IMR-90 (cell line): ENCODE measurements around the gene ASB13. TPM values are rescaled to one million over a fixed set of nuclear protein-coding genes. Genes with fewer than 3 reads are reported as not detected.

ENCODE experiments used
- ATAC-seq: fragments of 200-7000 bp; cut with Tn5 transposase; 2 replicates; pipeline ENCODE4 v1.9.1; 2020; ENCODE audit warnings: low read depth, mild to moderate bottlenecking, moderate library complexity
- BruUV-seq: library from RNA; stranded (reverse); fragments of 400-500 nt; replicated peaks from 2 replicates; lab custom pipeline; 2021; lab: Mats Ljungman, UMichigan
- CTCF ChIA-PET: fragments of 300-600 bp; formaldehyde crosslinking; extraction: SDS; loops from one replicate; lab custom pipeline; 2021; ENCODE audit warnings: antibody characterized with exemption; lab: Yijun Ruan, JAX
- POLR2A ChIA-PET: fragments of 300-600 bp; sonication (Branson Sonifier 250); formaldehyde crosslinking; loops from one replicate; lab custom pipeline; 2022; ENCODE audit warnings: antibody characterized with exemption; ENCODE audit not compliant: unreplicated experiment; lab: Charles Lee
- DNase-seq: peaks from one replicate; pipeline ENCODE4 v3.0.0; 2013
- H2AFZ ChIP-seq: replicated peaks from 2 replicates; pipeline ENCODE3; 2013; ENCODE audit warnings: low read length, mild to moderate bottlenecking; ENCODE audit not compliant: poor library complexity
- H2AK5ac ChIP-seq: 2 replicates; pipeline ENCODE4 v1.6.1; 2013; ENCODE audit warnings: low read depth, low read length, inconsistent platforms
- H2AK9ac ChIP-seq: replicated peaks from 2 replicates; pipeline ENCODE3; 2013; ENCODE audit warnings: mild to moderate bottlenecking, low read depth, low read length, moderate library complexity; ENCODE audit not compliant: poor library complexity
- H2BK120ac ChIP-seq: 2 replicates; pipeline ENCODE4 v1.6.1; 2013; ENCODE audit warnings: low read depth, low read length, inconsistent platforms
- H2BK15ac ChIP-seq: 3 replicates; pipeline ENCODE4 v1.6.1; 2013; ENCODE audit warnings: low read depth, low read length, inconsistent platforms
- H2BK20ac ChIP-seq: 2 replicates; pipeline ENCODE4 v1.6.1; 2013; ENCODE audit warnings: low read depth, mild to moderate bottlenecking, inconsistent platforms, low read length, moderate library complexity
- H2BK5ac ChIP-seq: 2 replicates; pipeline ENCODE4 v1.6.1; 2013; ENCODE audit warnings: mild to moderate bottlenecking, low read depth, low read length, inconsistent platforms; ENCODE audit not compliant: poor library complexity, severe bottlenecking
- H3K14ac ChIP-seq: replicated peaks from 2 replicates; pipeline ENCODE4 v1.6.1; 2013; ENCODE audit warnings: low read depth, low read length, inconsistent platforms
- H3K18ac ChIP-seq: 2 replicates; pipeline ENCODE4 v1.6.1; 2013; ENCODE audit warnings: low read depth, low read length, control low read depth
- H3K23ac ChIP-seq: 2 replicates; pipeline ENCODE4 v1.6.1; 2013; ENCODE audit warnings: low read depth, low read length, inconsistent platforms
- H3K27ac ChIP-seq: 2 replicates; pipeline ENCODE4 v1.5.1; 2013; ENCODE audit warnings: mild to moderate bottlenecking, control low read depth, low read length; ENCODE audit not compliant: insufficient read depth
- H3K27me3 ChIP-seq: 2 replicates; pipeline ENCODE4 v1.6.1; 2013; ENCODE audit warnings: low read length; ENCODE audit not compliant: control insufficient read depth, insufficient read depth
- H3K36me3 ChIP-seq: 2 replicates; pipeline ENCODE4 v1.6.1; 2013; ENCODE audit warnings: low read length, mixed read lengths; ENCODE audit not compliant: control insufficient read depth, insufficient read depth
- H3K4ac ChIP-seq: 2 replicates; pipeline ENCODE4 v1.6.1; 2013; ENCODE audit warnings: low read depth, low read length, inconsistent platforms
- H3K4me1 ChIP-seq: 2 replicates; pipeline ENCODE4 v1.6.1; 2013; ENCODE audit warnings: low read length, mixed read lengths; ENCODE audit not compliant: control insufficient read depth, insufficient read depth
- H3K4me2 ChIP-seq: 2 replicates; pipeline ENCODE4 v1.6.1; 2013; ENCODE audit warnings: low read depth, mild to moderate bottlenecking, control low read depth, low read length, moderate library complexity
- H3K4me3 ChIP-seq: 2 replicates; pipeline ENCODE4 v1.5.1; 2013; ENCODE audit warnings: low read depth, mild to moderate bottlenecking, control low read depth, low read length, moderate library complexity; ENCODE audit not compliant: insufficient read depth
- H3K56ac ChIP-seq: 2 replicates; pipeline ENCODE4 v1.6.1; 2013; ENCODE audit warnings: low read length, inconsistent platforms; ENCODE audit not compliant: insufficient read depth; ENCODE audit errors: extremely low read depth
- H3K79me1 ChIP-seq, 2 experiments: 2 replicates each; pipeline ENCODE4 v1.6.1; 2013; ENCODE audit warnings: low read length in 2 of 2, inconsistent platforms in 1 of 2, low read depth in 1 of 2
- H3K9ac ChIP-seq: 2 replicates; pipeline ENCODE4 v1.6.1; 2013; ENCODE audit warnings: low read depth, low read length, control low read depth
- H3K9me1 ChIP-seq: 2 replicates; pipeline ENCODE4 v1.6.1; 2013; ENCODE audit warnings: low read length, inconsistent platforms; ENCODE audit not compliant: insufficient read depth
- H3K9me3 ChIP-seq: 2 replicates; pipeline ENCODE4 v1.6.1; 2013; ENCODE audit warnings: low read length; ENCODE audit not compliant: control insufficient read depth, insufficient read depth
- H4K20me1 ChIP-seq: 2 replicates; pipeline ENCODE4 v1.6.1; 2013; ENCODE audit warnings: low read length, inconsistent platforms; ENCODE audit not compliant: insufficient read depth
- H4K5ac ChIP-seq: 2 replicates; pipeline ENCODE4 v1.6.1; 2013; ENCODE audit warnings: mild to moderate bottlenecking, low read depth, low read length, control low read depth
- H4K8ac ChIP-seq, 2 experiments: 2 replicates each; pipeline ENCODE4 v1.6.1; 2013; ENCODE audit warnings: low read depth in 2 of 2, low read length in 2 of 2, control low read depth in 1 of 2, inconsistent platforms in 1 of 2
- H4K91ac ChIP-seq: 2 replicates; pipeline ENCODE4 v1.6.1; 2013; ENCODE audit warnings: low read depth, low read length, inconsistent platforms; ENCODE audit not compliant: insufficient read depth
- BHLHE40 ChIP-seq: fragments of 150-350 bp; IDR thresholded peaks from 2 replicates; pipeline ENCODE4 v1.6.1; 2016; ENCODE audit warnings: mild to moderate bottlenecking, low read depth, low read length
- CEBPB ChIP-seq: IDR thresholded peaks from 2 replicates; pipeline ENCODE4 v1.6.1; 2012; ENCODE audit warnings: low read depth, low read length, improper control_type of control experiment
- CHD1 ChIP-seq: IDR thresholded peaks from 2 replicates; pipeline ENCODE4 v1.6.1; 2012; ENCODE audit warnings: low read depth, low read length, improper control_type of control experiment
- CTCF ChIP-seq: conservative IDR thresholded peaks from 2 replicates; pipeline ENCODE4 v1.5.1; 2012; ENCODE audit warnings: mild to moderate bottlenecking, low read depth, low read length, improper control_type of control experiment
- ELK1 ChIP-seq: fragments of 150-350 bp; IDR thresholded peaks from 2 replicates; pipeline ENCODE4 v1.6.1; 2016; ENCODE audit warnings: low read depth, mild to moderate bottlenecking, low read length, moderate library complexity, borderline replicate concordance
- FOS ChIP-seq: fragments of 150-350 bp; IDR thresholded peaks from 2 replicates; pipeline ENCODE4 v1.6.1; 2016; ENCODE audit warnings: low read depth, low read length
- MAZ ChIP-seq: IDR thresholded peaks from 2 replicates; pipeline ENCODE4 v1.6.1; 2012; ENCODE audit warnings: low read depth, mild to moderate bottlenecking, low read length, improper control_type of control experiment, moderate library complexity, borderline replicate concordance
- MXI1 ChIP-seq: IDR thresholded peaks from 2 replicates; pipeline ENCODE4 v1.6.1; 2012; ENCODE audit warnings: low read depth, mild to moderate bottlenecking, low read length, moderate library complexity, borderline replicate concordance
- NFE2L2 ChIP-seq: fragments of 150-350 bp; IDR thresholded peaks from 2 replicates; pipeline ENCODE4 v1.6.1; 2016; ENCODE audit warnings: low read depth, mild to moderate bottlenecking, low read length
- POLR2A ChIP-seq: IDR thresholded peaks from 2 replicates; pipeline ENCODE4 v1.6.1; 2012; ENCODE audit warnings: mild to moderate bottlenecking, low read depth, low read length
- RAD21 ChIP-seq: IDR thresholded peaks from 2 replicates; pipeline ENCODE4 v1.6.1; 2012; ENCODE audit warnings: low read length, improper control_type of control experiment
- RCOR1 ChIP-seq: IDR thresholded peaks from 2 replicates; pipeline ENCODE4 v1.6.1; 2012; ENCODE audit warnings: mild to moderate bottlenecking, low read length, improper control_type of control experiment; ENCODE audit not compliant: insufficient replicate concordance
- SMC3 ChIP-seq: fragments of 150-350 bp; IDR thresholded peaks from 2 replicates; pipeline ENCODE4 v1.6.1; 2016; ENCODE audit warnings: low read depth, mild to moderate bottlenecking, antibody characterized with exemption, low read length, moderate library complexity
- USF2 ChIP-seq: fragments of 150-350 bp; IDR thresholded peaks from 2 replicates; pipeline ENCODE4 v1.6.1; 2017; ENCODE audit warnings: mild to moderate bottlenecking, antibody characterized with exemption, low read length, low read depth
- WGBS, 2 experiments: methylation state at CpG; one replicate each; pipeline versions ENCODE4 v1.1.5 to v1.1.7; 2013; ENCODE audit warnings: missing lambda C conversion rate in 2 of 2; ENCODE audit not compliant: insufficient read length in 1 of 2; ENCODE audit errors: extremely low coverage in 2 of 2; 5-methylcytosine and 5-hydroxymethylcytosine counted together
- dilution Hi-C: fragments of 300-500 bp; cut with HindIII; formaldehyde crosslinking; loops from one replicate; pipeline ENCODE4 v1.14.3; 2018; ENCODE audit warnings: low sequenced_read_pairs; ENCODE audit not compliant: unreplicated experiment
- in situ Hi-C: fragments of 300-500 bp; cut with MboI; formaldehyde crosslinking; loops from 3 replicates; pipeline ENCODE4 v1.14.3; 2019; ENCODE audit warnings: low sequenced_read_pairs, inconsistent platforms, mixed read lengths
- intact Hi-C: fragments of 100-400 bp; cut with micrococcal nuclease; formaldehyde crosslinking; loops from 2 replicates; pipeline ENCODE4 v1.10.0; 2022
- polyA plus RNA-seq, 3 experiments: library from polyadenylated mRNA; depleted of rRNA; stranded (reverse); fragments of >200 nt; gene quantifications; 2 replicates each; pipeline ENCODE4 v1.2.3, GENCODE V29; 2012; ENCODE audit warnings: low replicate concordance in 1 of 3
- total RNA-seq: library from RNA; depleted of rRNA; stranded (reverse); fragments of >200 nt; gene quantifications from 2 replicates; pipeline ENCODE4 v1.2.3, GENCODE V29; 2012

ASB13 gene
- total and polyA plus RNA-seq, 2 of the 4 experiments (the other 2 are of a cell fraction): 4.6 to 6.3 TPM

GRCh38 chr10:5648494-5649457, 17.6 kb downstream of the ASB13 start:
- H4K91ac ChIP-seq: no peak overlapping the region
- no peak overlapping the region for H3K23ac ChIP-seq
- intact Hi-C loops (no loop called here), dilution Hi-C loops (no loop called here), in situ Hi-C loops (no loop called here)
- no peaks in the 10 kb centered on the region for H3K9me3 ChIP-seq
- DNase-seq (no peak), ATAC-seq (no peak)
- no peak overlapping the region for H3K4ac ChIP-seq
- no peak overlapping the region for H3K56ac ChIP-seq
- POLR2A ChIA-PET: no interaction called here
- no peak overlapping the region for H2BK5ac ChIP-seq
- H2AFZ ChIP-seq: no peak overlapping the region
- H2BK120ac ChIP-seq: no peak overlapping the region
- CTCF ChIA-PET: no interaction called here
- no peak overlapping the region for H4K8ac ChIP-seq
- no peaks in the 10 kb centered on the region for H3K27me3 ChIP-seq
- no peak overlapping the region for H3K18ac ChIP-seq
- H4K5ac ChIP-seq: no peak overlapping the region
- WGBS, 2 experiments: 98% methylated on average over 17 of the region's 50 CpGs; no CpG with 5 or more reads in 1 of the 2 experiments
- H3K27ac ChIP-seq: no peak overlapping the region
- H3K4me1 ChIP-seq: no peaks in the 10 kb centered on the region
- H3K36me3 ChIP-seq: peaks cover 19% of the 10 kb centered on the region; the same call in 1 of the 2 replicates
- H2BK15ac ChIP-seq: no peak overlapping the region
- BruUV-seq: no TSS peak
- no peak overlapping the region for H3K4me3 ChIP-seq
- H3K9me1 ChIP-seq: no peaks in the 10 kb centered on the region
- no peak overlapping the region for H3K4me2 ChIP-seq
- no peaks in the 10 kb centered on the region for H3K79me1 ChIP-seq
- H2AK9ac ChIP-seq: no peak overlapping the region
- H3K9ac ChIP-seq: no peak overlapping the region
- H2AK5ac ChIP-seq: no peak overlapping the region
- H4K20me1 ChIP-seq: no peaks in the 10 kb centered on the region
- no peak overlapping the region for H2BK20ac ChIP-seq
- H3K14ac ChIP-seq: no peak overlapping the region
- TF ChIP-seq RCOR1 (no peak), POLR2A (no peak), CTCF (no peak), FOS (no peak), MXI1 (no peak), NFE2L2 (no peak), CEBPB (no peak), RAD21 (no peak), SMC3 (no peak), MAZ (no peak), USF2 (no peak), CHD1 (no peak), ELK1 (no peak), BHLHE40 (no peak)
